Measurements from ENCODE around the gene EHD1.
"Not testable (repeated sequence)": the region's sequence is repeated elsewhere in the genome, so short reads cannot be mapped to it uniquely, and the experiment has no call there.

EHD1 gene

DNA sequence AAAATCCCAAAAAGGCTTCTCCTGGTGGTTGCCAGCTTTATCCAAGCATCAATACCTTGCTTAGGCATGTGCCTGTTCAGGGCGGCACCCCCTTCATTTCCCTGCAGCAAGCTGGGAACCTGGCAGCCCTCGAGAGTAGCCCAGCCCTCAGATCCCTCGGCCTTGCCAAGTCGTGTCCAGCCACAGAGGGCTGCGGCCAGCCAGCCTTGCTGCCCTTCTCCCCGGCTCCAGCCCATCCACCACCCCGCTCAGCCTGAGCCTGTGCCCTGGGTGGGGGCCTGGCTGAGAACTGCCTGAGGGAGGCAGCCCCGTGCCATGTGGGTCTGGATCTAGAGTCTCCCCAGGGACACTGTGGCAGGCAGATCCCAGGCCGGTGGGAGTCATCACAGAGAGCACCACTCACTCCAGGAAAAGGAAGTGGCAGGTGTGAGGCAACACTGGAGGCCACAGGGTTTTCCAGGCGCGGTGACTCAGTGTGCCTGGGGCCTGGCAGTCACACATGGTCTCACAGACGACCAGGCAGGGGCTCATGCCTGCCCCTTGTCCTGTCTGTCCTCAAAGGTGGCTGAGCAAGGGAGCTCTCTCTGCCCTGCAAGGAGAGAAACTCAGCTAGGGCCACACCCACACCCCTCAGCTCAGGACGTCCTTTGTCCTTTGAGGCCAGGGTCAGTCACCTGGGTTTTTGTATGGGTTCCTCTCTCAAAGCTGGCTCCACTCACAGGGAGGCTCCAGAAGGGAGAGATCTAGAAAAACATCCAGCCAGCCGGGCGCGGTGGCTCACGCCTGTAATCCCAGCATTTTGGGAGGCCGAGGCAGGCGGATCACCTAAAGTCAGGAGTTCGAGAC lies 21.8 kb downstream of the EHD1 start:
- DNase-seq (ENCODE audit: low read depth) = no peak

DNA sequence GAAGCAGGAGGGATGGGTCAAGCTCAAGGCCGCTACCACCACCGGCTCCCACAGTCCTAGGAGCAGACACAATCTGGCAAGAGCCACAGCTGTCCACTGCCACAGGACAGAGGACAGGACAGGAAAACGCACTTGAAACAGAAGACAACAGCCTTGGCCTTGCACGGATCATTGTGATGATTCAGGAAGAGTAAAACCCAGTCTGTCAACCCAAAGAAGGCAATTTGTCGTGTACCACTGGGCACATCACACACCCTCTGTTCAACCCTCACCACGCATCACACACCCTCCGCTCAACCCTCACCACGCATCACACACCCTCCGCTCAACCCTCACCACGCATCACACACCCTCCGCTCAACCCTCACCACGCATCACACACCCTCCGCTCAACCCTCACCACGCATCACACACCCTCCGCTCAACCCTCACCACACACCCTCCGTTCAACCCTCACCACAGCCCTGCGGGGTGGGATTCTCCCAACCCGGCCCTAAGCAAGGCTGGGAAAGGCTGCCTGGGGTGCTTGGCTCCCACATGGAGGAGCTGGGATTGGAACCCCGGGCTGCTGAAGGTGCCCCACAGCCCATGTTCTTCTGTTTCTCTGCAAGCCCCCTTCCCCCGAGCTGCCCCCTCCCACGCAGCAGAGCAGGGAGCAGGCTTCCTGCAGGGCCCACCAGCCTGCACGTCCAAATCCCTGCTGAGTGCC lies 22.7 kb downstream of the EHD1 start:
- DNase-seq (ENCODE audit: low read depth) = no peak

DNA sequence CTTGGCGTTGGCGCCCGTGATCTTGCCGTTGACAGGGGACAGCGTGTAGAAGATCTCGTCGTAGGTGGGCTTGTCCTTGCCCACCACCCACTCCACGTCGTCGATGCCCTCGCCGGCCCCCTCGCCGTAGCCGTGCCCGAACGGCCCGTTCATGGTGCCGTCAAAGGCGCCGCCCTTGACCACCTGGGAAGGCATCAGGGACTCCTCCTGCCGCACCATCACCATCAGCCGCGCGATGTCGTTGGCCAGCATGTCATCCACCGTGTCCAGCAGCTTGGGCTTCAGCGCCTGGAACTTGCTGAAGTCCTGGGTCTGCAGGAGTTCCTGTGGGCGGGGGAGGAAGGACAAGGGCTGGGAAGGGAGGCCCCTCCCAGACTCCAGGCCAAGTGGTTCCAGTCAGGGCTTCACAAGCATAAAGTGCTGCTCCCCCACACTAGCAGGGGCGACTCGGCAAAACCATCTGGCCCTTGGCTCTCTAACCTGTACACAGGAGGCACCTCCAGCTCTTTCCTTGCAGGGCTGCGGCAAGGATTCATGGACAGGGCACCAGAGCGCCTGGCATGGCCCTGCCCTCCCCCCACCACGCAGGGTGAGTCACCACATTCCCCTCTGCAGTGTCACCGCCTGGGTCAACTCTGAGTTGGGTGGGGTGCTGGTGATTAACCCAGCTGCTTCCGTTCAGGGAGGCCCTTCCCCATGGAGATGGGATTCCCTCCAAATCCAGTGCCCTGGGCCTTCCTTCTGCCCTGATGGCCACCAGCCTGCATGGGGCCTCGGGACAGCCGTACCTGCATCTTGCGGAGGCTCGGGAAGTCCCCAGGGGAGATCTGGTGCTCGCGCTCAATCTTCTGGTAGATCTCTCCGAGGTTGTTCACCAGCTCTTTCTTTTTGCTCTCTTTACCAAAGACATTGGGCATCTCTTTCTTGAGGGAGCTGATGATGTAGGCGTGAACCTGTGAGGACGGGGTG lies 23.6 kb downstream of the EHD1 start:
- DNase-seq (ENCODE audit: low read depth) = no peak

DNA sequence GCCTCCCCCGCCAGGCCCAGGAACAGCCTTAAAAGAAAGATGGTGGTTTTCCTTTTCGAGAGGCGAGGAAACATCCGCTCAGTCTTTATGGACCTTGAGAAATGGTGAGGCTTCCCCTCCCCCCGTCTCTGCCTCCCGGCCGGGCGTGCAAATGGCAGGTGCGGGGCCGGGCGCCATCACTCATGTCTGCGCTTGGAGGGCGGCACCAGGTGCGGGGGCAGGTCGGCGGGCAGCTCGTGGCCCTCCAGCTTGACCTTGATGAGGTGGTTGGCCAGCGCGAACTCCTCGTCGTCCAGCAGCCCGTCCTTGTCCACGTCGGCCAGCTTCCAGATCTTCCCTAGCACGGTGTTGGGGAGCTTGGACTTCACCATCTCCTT lies 24.3 kb downstream of the EHD1 start:
- DNase-seq (ENCODE audit: low read depth) = no peak

DNA sequence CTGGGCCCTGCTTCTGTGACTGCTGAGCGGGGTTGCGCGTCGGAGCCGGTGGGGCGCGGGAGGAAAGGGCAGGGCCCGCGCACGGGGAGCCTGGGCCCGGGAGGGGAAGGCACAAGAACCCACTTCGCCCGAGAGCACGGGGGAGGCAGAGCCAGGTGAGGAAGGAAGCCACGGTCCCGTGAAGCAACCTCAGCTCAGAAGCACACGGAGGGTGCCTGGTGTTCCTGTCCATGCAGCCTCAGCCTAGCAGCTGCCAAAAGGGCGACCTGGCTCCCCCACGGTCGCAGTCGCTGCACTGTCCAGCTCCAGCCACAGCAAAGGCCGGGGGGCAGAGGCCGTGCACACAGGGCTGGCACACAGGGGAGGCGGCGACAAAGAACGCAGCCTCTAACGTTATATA lies 24.7 kb downstream of the EHD1 start:
- no peak for DNase-seq (ENCODE audit: low read depth)

DNA sequence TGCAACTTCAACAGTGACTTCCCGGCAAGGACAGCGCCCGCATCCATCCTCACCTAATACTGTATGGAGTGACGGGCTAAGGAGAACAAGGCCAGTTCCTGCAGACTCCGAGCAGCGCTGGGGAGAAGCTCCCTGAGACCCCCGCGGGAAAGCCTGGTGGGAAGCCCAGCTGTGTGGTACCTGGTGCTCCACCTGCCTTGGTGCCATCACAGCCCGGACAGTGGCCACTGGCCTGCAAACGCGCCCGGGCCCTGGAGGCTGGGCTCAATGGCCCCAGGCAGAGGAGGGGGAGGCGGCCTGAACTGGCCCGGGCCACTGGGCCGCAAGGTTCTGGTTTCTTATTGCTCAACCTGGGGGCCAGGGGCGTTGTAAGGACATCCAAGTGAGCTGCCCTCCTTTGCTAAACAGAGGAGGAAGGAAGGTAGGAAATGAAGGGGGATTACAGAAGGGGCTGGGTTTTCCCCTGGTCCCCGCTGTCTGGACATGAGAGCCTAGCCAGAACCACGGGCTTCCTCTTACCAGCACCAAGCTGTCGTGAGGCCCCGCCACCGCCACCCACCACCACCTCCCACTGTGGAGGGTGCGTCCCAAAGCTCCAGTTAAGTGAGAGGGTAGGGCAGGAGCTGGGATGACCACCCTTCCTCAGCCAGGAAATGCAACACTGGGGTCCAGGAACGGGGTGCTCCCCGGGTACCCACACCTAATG lies 25.5 kb downstream of the EHD1 start:
- DNase-seq (ENCODE audit: low read depth) = no peak

DNA sequence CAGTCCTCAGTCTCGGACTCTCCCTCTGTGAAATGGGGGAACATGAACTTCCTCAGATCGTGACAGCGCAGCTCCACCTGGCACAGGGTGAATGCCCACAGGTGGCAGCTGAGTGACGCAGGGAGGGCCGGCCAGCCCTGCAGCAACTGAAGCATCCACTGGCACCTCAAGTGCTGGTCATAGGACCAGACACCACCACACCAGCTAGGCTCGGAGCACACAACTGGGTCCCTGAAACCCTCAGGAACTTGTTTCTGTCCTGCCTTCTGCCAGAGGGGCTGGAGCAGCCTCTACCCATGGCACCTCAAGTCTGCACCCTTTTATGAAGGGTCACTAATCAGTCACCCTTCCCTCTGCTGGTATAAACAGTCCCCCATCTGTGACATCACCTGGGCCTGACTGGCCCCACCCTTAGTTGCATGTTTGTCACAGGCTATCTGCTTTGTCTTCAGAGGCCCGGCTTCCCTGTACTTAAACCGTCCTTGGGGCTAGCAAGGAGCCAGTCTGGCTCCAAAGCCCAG lies 26.5 kb downstream of the EHD1 start:
- DNase-seq (ENCODE audit: low read depth) = no peak

DNA sequence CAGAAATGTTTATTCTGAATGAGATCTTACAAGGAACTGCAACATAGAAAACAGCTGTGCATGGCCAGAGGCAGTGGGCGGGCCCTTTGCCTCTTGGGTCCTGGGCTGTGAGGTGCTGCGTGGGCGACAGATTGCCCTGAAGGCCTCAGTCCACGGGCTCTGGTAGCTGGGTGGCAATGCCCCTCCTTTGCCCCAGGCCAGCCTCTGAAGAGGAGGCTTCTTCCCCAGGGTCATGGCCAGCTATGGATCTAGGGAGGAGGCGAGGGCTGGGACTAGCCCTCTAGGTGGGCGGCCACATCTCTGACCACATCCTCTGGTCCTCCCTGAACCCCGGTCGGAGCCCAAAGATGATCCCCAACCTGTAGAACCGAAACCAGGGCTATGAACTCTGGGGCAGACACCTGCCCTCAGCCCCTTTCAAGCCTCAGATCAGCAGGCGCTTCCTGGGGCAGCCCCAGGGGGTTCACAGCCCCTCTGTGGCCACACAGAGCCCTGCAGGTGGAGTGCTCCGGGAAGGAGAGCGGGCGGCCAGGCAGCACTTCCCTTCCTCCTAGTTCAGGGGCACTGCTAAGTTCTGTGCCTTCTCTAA lies 27.3 kb downstream of the EHD1 start:
- DNase-seq (ENCODE audit: low read depth) = no peak

DNA sequence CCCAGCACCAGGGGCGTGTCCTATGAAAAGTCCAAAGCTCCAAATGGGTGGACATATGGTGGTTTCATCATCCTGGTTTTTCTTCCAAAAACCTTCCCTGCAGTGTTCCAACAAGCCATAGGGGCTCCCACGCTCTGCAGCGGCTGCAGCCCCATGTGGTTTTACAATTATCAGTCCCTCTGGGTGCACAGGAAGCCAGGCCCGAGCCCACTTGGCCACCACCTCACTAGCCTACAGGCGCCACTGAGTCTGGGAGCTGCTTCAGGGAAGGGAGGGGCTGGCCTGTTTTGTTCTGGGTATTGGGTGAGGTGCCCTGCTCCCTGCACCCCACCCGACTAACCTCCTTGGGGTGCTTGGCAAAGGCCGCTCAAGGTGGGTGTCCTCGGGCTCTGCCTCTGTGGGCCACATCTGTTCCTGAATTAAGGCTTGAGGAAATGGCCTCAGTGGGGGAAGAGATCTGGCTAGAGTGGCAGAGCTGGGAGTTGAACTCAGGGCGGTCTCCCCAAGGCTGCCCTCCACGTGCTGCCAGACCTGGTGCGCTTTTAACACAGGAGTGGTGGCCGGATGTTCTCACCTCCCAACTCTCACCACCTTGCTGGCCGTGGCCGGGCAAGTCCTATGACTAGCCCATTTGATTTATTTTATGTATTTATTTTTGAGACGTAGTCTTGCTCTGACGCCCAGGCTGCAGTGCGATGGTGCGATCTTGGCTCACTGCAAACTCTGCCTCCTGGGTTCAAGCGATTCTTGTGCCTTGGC lies 28.6 kb downstream of the EHD1 start:
- DNase-seq (ENCODE audit: low read depth) = no peak

DNA sequence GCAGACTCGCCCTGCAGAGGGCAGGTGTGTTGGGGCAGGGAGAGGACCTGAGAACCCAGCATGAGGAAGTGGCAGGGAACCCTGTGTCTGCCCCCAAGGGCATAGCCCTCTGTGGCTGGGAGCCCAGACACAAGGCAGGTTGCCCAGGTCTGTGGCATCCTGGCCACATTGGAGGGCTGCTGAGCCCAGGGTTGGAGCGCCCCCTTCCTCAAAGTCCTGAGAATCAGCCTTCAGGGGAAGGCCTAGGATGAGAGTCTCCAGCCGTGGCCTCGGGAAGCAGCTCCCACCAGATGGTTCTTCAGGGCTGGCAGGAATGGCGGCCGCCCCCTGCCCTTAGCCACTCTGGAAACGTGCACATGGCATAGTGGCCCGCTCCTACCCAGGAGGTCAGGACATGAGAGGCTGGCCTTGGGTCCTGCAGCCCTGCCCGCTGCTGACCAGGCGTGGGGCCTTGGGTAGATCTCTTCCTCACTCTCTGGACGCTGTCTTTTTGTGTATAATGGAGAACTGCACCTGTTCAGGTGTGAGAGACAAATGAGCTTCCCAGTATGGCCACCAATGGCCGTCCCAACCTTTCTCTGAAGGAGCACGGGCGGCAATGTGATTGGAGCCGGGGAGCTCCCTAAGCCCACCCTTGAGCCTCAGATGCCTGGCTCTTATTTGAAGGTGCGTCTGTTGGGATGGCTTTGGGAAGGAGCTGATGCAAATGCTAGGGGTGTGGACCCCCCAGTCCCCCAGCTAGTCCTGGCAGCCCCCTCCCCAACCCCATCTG lies 29.4 kb downstream of the EHD1 start:
- DNase-seq (ENCODE audit: low read depth) = no peak

DNA sequence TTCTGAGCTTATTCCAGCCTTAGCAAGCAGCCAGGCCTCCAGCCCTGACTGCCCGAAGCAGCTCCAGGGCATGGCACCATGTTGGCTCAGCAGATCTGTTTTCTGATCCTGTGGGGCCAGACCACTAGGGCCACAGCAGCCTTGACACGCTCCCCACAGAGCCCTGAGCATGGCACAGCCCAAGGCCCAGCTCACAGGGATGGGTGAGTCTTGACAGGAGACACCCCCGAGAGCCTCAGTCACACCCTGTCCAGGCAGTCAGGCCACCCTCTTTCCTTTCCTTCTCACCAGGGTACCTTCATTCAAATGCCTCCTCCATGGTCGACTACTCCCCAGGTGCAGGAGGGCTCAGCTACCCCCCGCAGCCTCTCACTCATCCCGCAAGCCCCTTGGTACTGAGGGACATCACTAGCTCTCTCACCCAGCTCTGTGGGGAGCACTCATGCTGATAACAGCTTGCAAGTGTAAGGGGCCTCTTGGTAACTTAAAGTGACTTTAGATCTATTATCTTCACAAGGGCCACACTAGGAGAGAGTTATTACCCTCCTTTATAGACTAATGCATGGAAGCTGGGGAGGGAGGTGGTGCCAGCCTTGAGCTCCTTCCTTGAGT lies 30.1 kb downstream of the EHD1 start:
- DNase-seq (ENCODE audit: low read depth) = no peak

DNA sequence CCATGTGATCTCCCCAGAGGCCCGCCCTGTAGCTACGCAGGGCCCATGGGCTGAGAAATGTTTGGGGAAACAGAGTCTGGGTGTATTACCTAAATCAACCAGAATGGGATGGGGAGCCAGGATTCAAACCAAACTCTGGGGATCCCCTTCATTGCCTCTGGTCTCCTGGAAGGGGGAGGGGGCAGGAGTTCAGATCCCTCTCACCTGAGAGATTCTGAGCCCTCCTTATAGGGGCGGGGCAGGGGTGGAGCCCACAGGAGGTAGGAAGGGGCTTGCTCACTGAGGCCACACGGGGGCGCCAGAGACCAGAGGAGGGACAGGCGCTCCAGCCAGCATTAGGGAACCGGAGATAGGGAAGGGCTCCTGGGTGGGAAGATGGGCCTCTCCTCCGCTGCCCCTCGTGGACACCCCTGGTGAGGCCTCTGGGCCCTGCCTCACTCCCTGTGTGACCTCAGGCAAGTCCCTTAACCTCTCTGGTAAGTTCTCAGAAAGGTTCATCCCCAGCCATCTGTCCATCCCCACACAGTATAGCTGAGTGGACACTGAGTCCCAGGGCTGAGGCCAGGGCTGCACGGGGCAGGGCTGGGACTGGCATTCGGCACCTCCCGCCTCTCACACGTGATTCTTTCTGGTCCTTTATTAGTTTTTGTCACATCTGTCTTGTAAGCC lies 31.3 kb downstream of the EHD1 start:
- peak; percentile 92 for DNase-seq (ENCODE audit: low read depth)

DNA sequence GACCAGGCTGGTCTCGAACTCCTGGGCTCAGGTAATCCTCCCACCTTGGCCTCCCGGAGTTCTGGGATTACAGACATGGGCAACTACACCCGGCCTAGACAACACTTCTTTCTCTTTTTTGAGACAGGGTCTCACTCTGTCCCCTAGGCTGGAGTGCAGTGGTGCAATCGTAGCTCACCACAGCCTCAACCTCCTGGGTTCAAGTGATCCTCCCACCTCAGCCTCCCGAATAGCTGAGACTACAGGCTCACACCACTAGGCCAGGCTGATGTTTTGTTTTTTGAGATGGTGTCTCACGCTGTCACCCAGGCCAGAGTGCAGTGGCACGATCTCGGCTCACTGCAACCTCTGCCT lies 32.7 kb downstream of the EHD1 start:
- not testable (repeated sequence) for DNase-seq (ENCODE audit: low read depth)

DNA sequence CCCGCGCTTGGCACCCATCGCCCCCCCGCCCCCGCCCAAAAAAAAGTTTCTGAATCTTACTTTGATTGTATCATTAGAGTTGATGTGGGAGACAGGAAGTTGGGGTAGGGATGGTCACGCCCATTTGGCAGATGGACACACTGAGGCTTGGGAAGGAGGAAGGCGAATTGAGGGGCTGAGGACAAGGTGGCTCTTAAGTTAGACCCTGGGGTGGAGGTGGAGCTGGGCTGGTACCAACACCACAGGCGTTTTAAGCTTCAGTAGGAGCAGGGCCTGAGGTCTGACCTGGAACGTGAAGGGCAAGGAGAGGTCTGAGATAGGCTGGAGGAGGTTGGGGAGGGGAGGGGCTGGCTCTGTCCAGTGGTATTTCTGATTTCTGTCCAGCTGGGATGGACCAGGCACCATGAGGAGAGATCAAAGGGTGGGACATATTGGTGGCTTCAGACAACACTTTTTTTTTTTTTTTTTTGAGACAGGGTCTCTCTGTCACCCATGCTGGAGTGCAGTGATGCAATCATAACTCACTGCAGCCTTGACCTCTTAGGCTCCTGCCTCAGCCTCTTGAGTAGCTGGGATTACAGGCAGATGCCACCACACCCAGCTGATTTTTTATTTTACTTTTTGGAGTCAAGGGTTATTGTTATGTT lies 33.2 kb downstream of the EHD1 start:
- DNase-seq (ENCODE audit: low read depth) = no peak

DNA sequence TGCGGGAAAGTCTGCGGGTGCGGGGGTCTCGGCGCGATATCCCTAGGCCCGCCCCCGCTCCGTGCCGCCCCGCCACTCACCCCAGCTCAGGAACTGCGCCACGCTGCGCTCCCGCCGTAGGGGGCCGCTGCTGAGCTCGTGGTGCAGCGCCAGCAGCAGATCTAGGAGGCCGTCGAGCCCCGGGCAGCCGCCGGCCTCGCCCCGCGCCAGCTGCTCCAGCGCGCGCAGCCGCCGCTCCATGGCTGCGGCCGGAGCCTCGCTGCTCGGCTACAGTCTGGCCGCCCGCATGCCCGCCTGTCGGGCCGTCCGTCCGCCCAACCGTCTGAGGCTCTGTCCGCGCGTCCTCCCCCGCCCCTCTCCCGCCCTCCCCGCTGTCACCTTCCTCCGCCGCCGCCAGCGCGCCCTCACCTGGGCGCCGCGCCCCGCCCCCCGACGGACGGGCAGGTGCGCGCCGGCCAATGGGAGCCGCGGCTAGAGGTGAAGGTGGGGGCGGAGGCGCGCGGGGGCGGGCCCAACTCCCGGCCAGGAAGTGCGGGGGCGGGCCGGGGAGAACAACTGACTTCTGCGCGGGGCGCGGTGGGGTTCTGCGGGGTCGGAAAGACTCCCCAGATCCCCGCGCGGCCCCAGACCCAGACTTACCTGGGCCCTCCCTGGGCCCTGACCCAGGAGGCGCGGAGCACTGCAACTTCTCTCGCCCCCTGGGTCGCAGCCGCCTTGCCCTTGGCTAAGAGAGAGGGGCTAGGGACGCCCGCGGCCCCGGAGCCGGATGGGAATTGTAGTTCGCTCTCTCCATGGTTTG lies 33.9 kb downstream of the EHD1 start, which contains the start of gene CDC42BPG:
Gene CDC42BPG, minus strand, starts transcription at position 324 of the 799 bp plus-strand sequence. Its CDS starts 84 bp downstream, at position 240.
- peak; percentile 45 for DNase-seq (ENCODE audit: low read depth)

DNA sequence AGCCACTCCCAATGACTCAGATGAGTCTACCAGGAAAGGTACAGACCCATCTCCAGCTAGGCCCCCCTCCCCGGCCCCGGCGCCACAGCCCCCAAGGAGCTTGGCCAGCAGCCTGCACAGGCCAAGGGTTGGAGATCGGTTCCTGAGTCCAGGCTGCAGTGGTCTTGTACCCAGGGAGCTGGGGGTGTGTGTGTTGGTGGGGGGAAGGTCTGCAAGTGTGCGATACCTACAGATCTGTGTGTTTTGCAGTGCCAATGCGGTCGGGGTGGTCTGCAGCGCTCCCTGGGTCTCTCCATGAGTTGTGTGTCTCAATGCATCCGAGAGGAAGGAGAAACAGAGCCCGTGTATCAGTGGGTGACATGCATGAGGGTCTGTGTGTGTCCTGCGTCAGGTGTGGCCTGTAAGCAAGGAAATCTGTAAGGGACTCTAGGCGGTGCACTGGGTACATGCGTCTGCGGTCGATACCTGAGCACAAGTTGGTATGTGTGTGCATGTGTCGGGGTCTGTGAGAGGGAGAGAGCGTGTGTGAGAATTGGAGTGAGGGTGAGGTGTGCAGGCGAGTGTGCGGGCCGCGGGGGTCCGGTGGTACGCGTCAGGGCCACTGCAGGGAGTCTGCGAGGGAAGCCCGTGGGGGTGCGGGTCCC lies 34.6 kb downstream of the EHD1 start:
- no peak for DNase-seq (ENCODE audit: low read depth)

All from stimulated activated CD8-positive, alpha-beta memory T cell treated with anti-CD3 and anti-CD28 coated beads, Interleukin-12 subunit alpha, Interleukin-12 subunit beta, amount 100 ng/mL, for 1 hour (primary cell).